HG03432 (cell line): ENCODE measurements around the gene CDH22.

Source experiments
- ATAC-seq: cut with Tn5 transposase; IDR thresholded peaks from one replicate; pipeline ENCODE4 v1.9.1; 2021; ENCODE audit warnings: mild to moderate bottlenecking, moderate library complexity; ENCODE audit not compliant: unreplicated experiment

The CDH22 gene

DNA sequence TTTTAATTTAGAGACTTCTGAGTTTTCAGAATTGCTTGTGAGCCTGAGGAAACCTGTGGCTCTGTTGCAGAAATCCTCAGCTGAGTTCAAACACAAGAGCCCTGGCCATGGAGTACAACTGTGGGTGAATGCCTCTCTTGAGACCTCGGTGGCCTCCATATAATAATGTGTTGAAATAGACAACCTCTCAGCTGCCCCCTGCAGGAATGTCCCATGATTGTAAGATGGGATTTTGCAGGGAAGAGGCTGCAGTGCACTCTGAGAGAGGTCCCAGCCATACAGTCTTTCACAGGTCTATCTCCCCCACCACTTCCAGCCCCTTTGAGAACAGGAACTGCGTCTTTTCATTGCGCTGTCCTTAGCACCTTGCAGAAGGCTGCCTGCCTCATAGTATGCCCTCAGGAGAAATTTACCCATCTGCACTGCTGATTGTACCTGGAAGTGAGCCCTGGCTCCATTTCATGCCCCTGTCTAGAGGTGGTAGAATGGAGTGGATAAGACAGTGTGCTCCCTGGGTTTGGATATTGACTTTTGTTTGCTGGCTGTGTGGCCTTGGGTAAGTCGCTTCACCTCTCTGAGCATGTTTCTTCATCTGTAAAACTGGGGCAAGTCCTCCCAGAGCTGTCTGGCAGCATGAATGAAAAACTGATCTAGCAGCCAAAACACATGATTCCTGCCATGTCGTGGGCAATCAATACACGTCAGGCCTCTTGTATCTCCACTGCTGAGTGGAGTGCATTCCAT is 16.8 kb upstream of the CDH22 start:
- ATAC-seq = no peak

GRCh38 chr20:46324379-46324778 is 16.1 kb upstream of the CDH22 start:
- no peak for ATAC-seq

GRCh38 chr20:46323557-46323956 is 15.3 kb upstream of the CDH22 start:
- no peak for ATAC-seq

GRCh38 chr20:46322641-46323040 is 14.3 kb upstream of the CDH22 start:
- no peak for ATAC-seq

DNA sequence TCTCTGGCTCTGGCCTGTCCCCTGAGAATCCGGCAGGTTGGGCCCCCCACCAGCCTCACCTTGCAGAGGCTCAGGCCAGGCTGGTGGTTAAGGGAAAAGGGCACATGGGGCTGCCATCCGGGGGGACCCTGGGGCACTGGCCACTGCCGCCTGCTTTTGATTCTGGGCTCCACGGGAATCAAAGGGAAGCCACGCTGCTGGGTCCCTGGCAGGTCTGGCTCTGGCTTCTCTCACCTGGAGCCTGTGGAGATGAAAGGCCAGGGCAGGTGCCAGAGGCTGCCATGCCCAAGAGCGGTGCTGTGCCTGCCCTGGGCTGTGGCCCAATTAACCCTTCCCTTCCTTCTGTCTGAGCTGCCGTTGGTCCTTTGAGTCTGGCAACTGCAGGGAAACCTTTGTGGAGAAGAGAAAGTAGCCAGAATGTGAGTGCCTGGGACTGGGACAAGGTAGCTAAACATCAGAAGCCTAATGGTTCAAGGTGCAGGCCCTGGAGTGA is 9.4 kb upstream of the CDH22 start:
- no peak for ATAC-seq

DNA sequence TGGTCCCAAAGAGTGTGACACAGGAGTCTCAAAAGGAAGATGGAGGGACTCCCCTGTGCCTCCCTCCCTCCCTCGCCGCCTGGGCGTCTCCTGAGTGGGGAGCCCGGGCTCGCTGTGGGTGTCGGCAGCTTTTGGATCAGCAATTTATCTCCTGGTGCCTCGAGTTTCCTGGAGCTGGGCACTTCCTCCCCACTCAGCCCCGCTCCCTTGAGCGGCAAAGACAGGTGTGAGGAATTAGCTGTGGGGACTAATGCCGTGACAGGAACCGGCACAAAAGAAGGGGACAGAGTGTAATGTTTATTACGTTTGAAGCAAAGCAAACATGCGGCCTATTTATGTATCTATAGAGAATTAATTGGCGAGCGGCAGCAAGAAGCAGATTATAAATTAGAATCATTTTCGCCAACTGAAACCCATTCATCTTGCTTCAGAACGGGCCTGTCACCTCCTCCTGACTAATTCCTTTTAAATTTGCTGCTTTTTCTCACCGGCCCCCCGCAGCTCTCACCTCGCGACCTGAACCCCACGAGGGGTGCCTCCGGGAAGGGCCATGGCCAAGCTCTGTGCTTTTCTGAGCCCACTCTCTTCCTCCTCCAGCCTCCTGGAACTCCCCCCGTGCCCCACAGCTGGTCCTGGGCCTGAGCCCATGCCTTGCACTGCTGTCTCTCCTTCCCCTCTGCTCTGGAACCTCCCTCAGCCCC is 8.8 kb upstream of the CDH22 start:
- no peak for ATAC-seq

DNA sequence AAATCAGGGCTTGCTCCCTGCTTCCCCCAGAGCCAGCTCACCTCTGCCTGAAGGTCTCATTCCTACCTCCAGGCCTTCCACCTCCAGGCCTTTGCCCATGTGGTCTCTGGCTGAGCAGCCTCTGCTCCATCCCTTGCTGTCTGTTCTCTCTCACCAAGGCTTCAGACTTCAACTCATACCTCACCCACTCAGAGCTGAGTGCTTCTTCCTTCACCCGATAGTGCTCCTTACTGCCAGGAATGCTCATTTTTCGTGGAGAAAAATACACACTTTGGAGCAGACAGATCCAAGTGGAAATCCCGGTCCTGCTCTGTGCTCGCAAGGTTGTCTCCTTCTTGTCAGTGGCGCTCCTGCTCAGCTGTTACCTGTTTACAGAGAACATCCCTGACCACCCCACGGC is 7.0 kb upstream of the CDH22 start:
- ATAC-seq = no peak

- ATAC-seq = no peak
Observed at GRCh38 chr20:46312945-46313861, 4.9 kb upstream of the CDH22 start.

- no peak for ATAC-seq
Observed at GRCh38 chr20:46312075-46312944, 4.0 kb upstream of the CDH22 start.

- no peak for ATAC-seq
Observed at GRCh38 chr20:46311719-46312074, 3.4 kb upstream of the CDH22 start.

GRCh38 chr20:46311039-46311650 is 2.8 kb upstream of the CDH22 start:
- no peak for ATAC-seq

- ATAC-seq = no peak
Observed at GRCh38 chr20:46309945-46310344, 1.6 kb upstream of the CDH22 start.

GRCh38 chr20:46307999-46308257 is 370 bp downstream of the CDH22 start:
- ATAC-seq = peak; percentile 28

- ATAC-seq = peak; percentile 60
Observed at GRCh38 chr20:46307139-46307998, 929 bp downstream of the CDH22 start.

- ATAC-seq = no peak
Observed at GRCh38 chr20:46306743-46307138, 1.6 kb downstream of the CDH22 start.

DNA sequence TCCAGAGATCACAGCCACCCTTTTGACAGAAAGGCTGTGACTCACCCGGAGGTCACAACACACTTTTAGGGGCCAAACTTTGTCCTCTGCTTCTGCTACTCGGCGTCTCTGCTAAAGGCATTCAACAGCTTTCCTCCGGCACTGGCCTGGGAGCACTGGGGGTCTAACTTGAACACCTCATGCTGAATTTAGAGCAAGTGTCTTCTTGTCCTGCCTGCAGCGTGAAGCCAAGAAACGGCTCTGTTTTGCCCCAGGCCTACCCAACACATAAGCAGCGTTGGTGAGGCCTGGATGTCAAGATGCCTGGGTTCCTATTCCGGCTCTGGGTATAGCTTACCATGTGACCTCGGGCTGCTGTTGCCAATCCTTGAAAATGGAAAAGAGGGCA is 2.3 kb downstream of the CDH22 start:
- ATAC-seq = no peak

- ATAC-seq = no peak
Observed at GRCh38 chr20:46305331-46305972, 2.8 kb downstream of the CDH22 start.

DNA sequence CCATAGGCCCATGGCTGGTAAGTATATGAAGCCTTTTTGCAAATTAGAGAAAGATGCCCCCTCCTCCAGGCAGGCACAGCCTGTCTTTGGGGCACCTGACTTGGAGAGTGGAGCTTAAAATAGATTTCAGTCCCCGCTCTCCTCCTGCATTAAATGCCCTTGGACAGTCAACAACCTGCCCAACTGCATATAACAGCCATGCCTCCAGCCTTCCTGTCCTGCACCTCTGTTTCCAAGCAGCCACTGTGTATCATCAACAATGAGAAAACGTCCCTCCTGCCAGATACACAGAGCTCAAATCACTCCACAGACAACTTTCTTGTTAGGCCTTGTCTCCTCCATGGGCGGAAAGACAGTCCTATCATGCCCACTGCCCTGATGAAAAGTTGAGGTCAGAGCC is 3.4 kb downstream of the CDH22 start:
- no peak for ATAC-seq

DNA sequence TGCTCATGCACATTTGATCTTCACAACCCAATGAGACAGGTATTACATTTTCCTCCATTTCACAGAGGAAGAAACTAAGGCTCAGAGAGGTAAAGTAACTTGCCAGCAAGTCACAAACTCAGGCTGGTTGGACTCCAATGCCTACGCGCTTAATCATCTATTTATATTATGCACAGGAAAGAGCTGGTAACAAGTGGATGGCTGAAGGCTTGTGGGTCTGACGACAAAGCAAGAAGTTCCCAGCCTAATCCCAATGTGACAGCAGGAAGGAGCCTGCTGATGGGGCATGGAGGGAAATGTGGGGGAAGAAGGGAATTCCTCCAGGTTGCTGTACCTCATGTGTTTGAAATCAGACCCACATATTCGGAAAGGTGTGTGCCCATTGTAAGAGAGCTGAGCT is 3.9 kb downstream of the CDH22 start:
- no peak for ATAC-seq
